Measurements from ENCODE around the gene SLC7A6. TPM values are rescaled to one million over a fixed set of nuclear protein-coding genes. Genes with fewer than 3 reads are reported as not detected.

Gene SLC7A6
- total and polyA plus RNA-seq, 5 donors from 2014 or later, result 10.7 to 141 (median 18.8) TPM

DNA sequence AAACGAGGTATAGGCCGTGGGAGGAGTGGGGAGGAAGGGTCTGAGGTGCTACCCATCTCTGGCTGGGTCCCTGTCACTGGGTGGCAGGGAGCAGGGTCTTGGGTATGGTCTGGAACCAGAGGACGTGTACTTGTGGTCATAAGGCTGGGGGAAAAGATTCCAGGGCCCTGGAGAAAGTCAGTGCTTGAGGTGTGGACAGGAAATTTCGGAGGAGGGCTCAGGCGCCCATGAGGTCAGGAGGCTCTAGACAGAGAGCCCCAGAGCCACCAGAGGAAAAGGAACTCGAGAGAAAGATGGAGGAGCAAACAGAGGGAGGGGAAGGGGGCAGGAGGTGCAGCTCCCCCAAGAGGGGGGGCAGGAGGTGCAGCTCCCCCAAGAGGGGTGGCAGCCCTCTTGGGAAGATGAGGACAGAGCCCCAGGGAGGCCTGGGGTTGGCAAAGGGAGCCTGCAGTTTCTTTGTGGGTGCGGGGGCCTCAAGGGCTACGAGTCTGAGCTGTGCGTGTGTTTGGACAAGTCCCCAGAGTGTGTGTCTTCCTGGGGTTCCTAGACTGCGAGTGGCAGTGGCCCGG is 683 bp upstream of the SLC7A6 start:
- ATAC-seq (ENCODE audit: low read depth in 2 of 2), result peak in 1 of 2 donors; percentile 32
- Histone ChIP-seq H3K4me1 (ENCODE audit: control insufficient read depth, insufficient read depth, low read length, poor library complexity, severe bottlenecking) (peaks cover 49% of the 10 kb centered on the region), H3K27me3 (ENCODE audit: control insufficient read depth, insufficient read depth, low read length) (no peaks in the 10 kb centered on the region), H3K27ac (ENCODE audit: insufficient read depth, low read length, poor library complexity, severe bottlenecking) (peak overlapping the region; percentile 94), H3K36me3 (ENCODE audit: control insufficient read depth, insufficient read depth, low read length) (peaks cover 13% of the 10 kb centered on the region), H3K4me3 (ENCODE audit: low read depth, low read length) (no peak overlapping the region), H3K9me3 (ENCODE audit: control insufficient read depth in 2 of 2, low read length in 2 of 2) (no peaks in the 10 kb centered on the region)
- no peak for DNase-seq
- H3K36me3 Mint-ChIP-seq, result peaks cover 14% of the 10 kb centered on the region
- H3K27me3 Mint-ChIP-seq, result no peaks in the 10 kb centered on the region
- peaks cover 13 to 53% (median 32%) of the 10 kb centered on the region in 4 donors for H3K4me1 Mint-ChIP-seq
- H3K9me3 Mint-ChIP-seq, result no peaks in the 10 kb centered on the region
- peak overlapping the region; percentile 93 to 96 (median 95) for H3K4me3 Mint-ChIP-seq
- H3K27ac Mint-ChIP-seq, result peak overlapping the region; percentile 96 to 98 (median 98)

DNA sequence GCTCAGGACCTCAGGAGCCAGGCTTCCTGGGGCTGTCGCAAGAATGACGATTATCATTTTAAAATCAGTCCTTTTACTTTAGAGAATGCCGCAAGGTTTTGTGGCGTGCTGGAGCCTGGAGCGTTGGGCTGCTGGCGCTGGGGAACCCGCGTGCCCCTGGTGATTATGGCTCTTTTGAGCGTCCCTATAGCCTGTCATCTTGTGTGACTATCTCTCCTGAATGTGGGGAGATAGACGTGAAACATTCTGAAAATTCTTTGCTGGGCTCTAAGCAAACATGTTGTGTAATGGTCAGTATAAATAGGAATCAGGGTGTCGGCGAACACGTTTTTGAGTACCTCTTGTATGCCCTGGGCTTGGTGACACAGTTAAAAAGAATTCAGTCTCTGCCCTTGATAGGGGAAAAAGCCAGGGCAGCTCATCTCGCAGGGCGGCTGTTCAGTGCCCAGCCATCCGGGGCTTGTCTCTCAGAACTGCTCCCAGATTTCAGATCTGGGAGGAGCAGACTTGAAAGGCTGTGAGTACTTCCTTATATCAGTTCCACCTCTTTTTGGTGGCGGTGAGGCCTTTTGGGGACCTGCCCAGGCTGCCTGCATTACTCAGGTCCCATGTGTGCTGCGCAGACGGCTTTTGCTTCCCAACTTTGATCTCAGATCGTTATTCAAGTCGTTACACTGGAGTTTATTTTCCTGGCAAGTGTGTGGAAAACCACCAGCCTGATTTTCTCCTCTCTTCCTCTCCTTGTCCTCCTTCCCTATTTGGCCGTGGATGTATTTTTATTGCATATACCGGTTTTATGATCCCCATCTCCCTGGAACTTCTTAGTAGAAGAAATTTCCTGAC is 973 bp downstream of the SLC7A6 start:
- H3K9me3 Mint-ChIP-seq, result no peaks in the 10 kb centered on the region
- H3K36me3 Mint-ChIP-seq, result peaks cover 12% of the 10 kb centered on the region
- peak overlapping the region; percentile 96 to 98 (median 97) for H3K27ac Mint-ChIP-seq
- Histone ChIP-seq H3K4me1 (ENCODE audit: control insufficient read depth, insufficient read depth, low read length, poor library complexity, severe bottlenecking) (peaks cover 65% of the 10 kb centered on the region), H3K27ac (ENCODE audit: insufficient read depth, low read length, poor library complexity, severe bottlenecking) (peak overlapping the region; percentile 94), H3K9me3 (ENCODE audit: control insufficient read depth in 2 of 2, low read length in 2 of 2) (no peaks in the 10 kb centered on the region), H3K27me3 (ENCODE audit: control insufficient read depth, insufficient read depth, low read length) (no peaks in the 10 kb centered on the region), H3K4me3 (ENCODE audit: low read depth, low read length) (peak overlapping the region; percentile 97), H3K36me3 (ENCODE audit: control insufficient read depth, insufficient read depth, low read length) (no peaks in the 10 kb centered on the region)
- H3K4me1 Mint-ChIP-seq, result peaks cover 20 to 69% (median 44%) of the 10 kb centered on the region in 4 donors
- ATAC-seq (ENCODE audit: low read depth in 2 of 2) (peak; percentile 9 to 10), DNase-seq (peak in 2 of 3 donors; percentile 46 to 59)
- no peaks in the 10 kb centered on the region for H3K27me3 Mint-ChIP-seq
- peak overlapping the region; percentile 91 to 97 (median 94) for H3K4me3 Mint-ChIP-seq

DNA sequence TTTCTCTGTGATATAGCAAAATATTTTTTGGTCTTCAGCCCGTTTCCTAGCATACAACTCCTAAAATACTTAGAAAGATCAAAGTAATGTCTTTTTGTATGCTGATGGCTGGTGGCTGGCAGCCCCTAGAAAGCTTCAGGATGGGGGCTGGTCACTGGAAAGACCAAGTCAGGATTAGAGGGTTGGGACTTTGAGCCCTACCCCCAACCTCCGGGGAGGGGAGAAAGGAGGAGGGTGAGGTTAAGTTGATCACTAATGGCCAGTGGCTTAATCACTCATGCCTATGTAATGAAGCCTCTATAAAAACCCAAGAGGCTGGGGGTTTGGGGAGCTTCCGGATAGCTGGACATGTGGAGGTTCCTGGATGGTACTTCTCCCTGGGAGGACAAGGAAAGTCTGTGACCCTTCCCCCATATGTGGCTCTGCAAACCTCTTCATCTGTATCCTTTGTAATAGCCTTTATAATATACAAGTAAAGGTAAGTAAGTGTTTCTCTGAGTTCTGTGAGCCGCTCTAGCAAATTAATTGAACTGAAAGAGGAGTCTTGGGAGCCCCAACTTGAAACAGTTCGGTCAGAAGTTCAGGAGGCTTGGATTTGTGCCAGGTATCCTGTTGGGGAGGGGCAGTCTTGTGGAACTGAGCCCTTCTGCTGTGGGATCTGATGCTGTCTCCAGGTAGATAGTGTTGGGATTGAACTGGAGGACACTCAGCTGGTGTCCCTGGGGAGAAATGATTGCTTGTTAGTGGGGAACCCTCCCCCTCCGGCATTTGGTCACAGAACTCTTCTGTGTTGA is 3.5 kb downstream of the SLC7A6 start:
- Mint-ChIP-seq H3K4me3 (peak overlapping the region; percentile 68 to 87 (median 82)), H3K27me3 (no peaks in the 10 kb centered on the region), H3K4me1 (peaks cover 25 to 82% (median 55%) of the 10 kb centered on the region in 4 donors), H3K9me3 (no peaks in the 10 kb centered on the region), H3K27ac (peak overlapping the region; percentile 93 to 95 (median 93)), H3K36me3 (peaks cover 16% of the 10 kb centered on the region)
- no peaks in the 10 kb centered on the region for H3K27me3 ChIP-seq (ENCODE audit: control insufficient read depth, insufficient read depth, low read length)
- peaks cover 2% of the 10 kb centered on the region for H3K36me3 ChIP-seq (ENCODE audit: control insufficient read depth, insufficient read depth, low read length)
- ATAC-seq (ENCODE audit: low read depth in 2 of 2) (no peak), DNase-seq (no peak)
- H3K4me1 ChIP-seq (ENCODE audit: control insufficient read depth, insufficient read depth, low read length, poor library complexity, severe bottlenecking), result peaks cover 81% of the 10 kb centered on the region
- peak overlapping the region; percentile 82 for H3K27ac ChIP-seq (ENCODE audit: insufficient read depth, low read length, poor library complexity, severe bottlenecking)
- peak overlapping the region; percentile 4 for H3K4me3 ChIP-seq (ENCODE audit: low read depth, low read length)
- no peaks in the 10 kb centered on the region for H3K9me3 ChIP-seq (ENCODE audit: control insufficient read depth in 2 of 2, low read length in 2 of 2)

DNA sequence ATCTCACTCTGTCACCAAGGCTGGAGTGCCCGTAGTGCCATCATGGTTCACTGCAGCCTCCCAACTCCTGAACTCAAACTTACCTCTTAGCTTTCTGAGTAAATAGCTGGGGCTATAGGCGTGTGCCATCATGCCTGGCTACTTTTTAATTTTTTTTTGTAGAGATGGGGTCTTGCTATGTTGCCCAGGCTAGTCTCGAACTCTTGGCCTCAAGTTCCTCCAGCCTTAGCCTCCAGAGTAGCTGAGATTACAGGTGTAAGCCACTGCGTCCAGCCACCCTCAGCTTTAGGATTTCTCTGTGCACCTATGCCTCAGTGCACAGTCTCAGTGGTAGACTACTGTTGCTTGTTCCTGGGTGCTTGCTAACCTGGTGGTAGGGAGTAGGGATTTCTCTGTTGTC is 5.5 kb downstream of the SLC7A6 start:
- ATAC-seq (ENCODE audit: low read depth in 2 of 2) (no peak), DNase-seq (no peak)
- Mint-ChIP-seq H3K9me3 (no peaks in the 10 kb centered on the region), H3K4me1 (peaks cover 33 to 91% (median 70%) of the 10 kb centered on the region in 4 donors), H3K36me3 (peaks cover 33% of the 10 kb centered on the region), H3K4me3 (peak overlapping the region; percentile 17 to 88 (median 78)), H3K27ac (peak overlapping the region; percentile 92 to 97 (median 93)), H3K27me3 (no peaks in the 10 kb centered on the region)
- no peaks in the 10 kb centered on the region for H3K9me3 ChIP-seq (ENCODE audit: control insufficient read depth in 2 of 2, low read length in 2 of 2)
- no peaks in the 10 kb centered on the region for H3K27me3 ChIP-seq (ENCODE audit: control insufficient read depth, insufficient read depth, low read length)
- H3K4me3 ChIP-seq (ENCODE audit: low read depth, low read length), result peak overlapping the region; percentile 60
- peaks cover 94% of the 10 kb centered on the region for H3K4me1 ChIP-seq (ENCODE audit: control insufficient read depth, insufficient read depth, low read length, poor library complexity, severe bottlenecking)
- peaks cover 12% of the 10 kb centered on the region for H3K36me3 ChIP-seq (ENCODE audit: control insufficient read depth, insufficient read depth, low read length)
- peak overlapping the region; percentile 82 for H3K27ac ChIP-seq (ENCODE audit: insufficient read depth, low read length, poor library complexity, severe bottlenecking)

DNA sequence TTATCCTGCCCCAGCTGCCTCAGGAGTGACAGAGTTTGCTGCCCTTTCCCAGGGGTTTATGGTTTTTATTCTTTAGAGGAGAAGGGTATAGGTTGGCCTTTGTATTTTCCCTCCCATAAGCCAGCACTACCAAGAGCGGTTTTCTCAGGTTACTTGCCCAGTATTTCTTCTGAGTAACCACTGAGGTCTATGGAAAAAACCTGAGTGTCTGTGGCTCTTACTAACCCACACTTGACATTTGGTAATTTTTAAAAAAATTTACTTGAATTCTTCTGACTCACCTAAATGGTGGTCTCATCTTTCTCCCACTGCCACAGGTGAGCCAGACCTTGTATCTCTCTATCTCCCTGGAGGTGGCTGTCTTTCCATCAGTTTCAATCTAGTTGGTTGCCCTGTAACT is 6.0 kb downstream of the SLC7A6 start:
- Mint-ChIP-seq H3K27me3 (no peaks in the 10 kb centered on the region), H3K4me3 (peak overlapping the region in 3 of 4 donors; percentile 22 to 88 (median 48)), H3K36me3 (peaks cover 36% of the 10 kb centered on the region), H3K4me1 (peaks cover 33 to 94% (median 70%) of the 10 kb centered on the region in 4 donors), H3K27ac (peak overlapping the region; percentile 71 to 97 (median 93)), H3K9me3 (no peaks in the 10 kb centered on the region)
- Histone ChIP-seq H3K4me1 (ENCODE audit: control insufficient read depth, insufficient read depth, low read length, poor library complexity, severe bottlenecking) (peaks cover 99% of the 10 kb centered on the region), H3K36me3 (ENCODE audit: control insufficient read depth, insufficient read depth, low read length) (peaks cover 14% of the 10 kb centered on the region), H3K27ac (ENCODE audit: insufficient read depth, low read length, poor library complexity, severe bottlenecking) (peak overlapping the region; percentile 82), H3K27me3 (ENCODE audit: control insufficient read depth, insufficient read depth, low read length) (no peaks in the 10 kb centered on the region), H3K9me3 (ENCODE audit: control insufficient read depth in 2 of 2, low read length in 2 of 2) (no peaks in the 10 kb centered on the region), H3K4me3 (ENCODE audit: low read depth, low read length) (peak overlapping the region; percentile 60)
- no peak for DNase-seq
- no peak for ATAC-seq (ENCODE audit: low read depth in 2 of 2)

DNA sequence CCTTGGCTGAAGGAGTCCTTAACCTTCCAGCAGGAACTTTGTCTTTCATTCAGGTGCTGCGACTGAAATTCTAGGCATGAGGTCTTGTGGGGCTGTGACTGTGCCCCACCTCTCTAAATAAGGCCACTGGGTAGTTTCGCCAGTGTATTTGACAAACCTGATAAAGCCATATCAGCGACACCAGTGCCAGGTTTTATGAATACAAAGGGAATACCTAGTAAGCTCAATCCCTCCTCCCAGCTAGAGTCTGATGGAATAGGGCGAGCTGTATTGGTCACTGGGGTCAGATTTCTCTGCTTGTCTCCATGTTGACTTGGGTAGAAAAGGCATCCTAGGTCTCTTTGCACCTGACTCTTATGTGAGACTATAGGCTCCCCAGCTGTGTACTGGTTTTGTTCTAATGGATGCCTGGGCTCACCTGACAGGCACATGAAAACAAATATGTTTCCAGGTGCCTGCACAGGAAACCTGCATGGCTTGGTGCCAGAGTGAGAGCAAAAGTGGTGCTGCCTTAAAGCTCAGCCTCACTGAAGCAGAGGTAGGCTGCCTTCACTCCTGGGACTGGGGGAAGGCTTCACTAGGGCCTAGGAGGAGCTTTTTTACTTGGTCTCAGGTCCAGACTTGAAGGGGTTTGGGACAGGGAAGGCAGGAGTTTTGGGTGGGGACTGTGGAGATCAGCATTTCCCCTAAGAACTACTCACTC is 8.3 kb downstream of the SLC7A6 start:
- H3K4me3 ChIP-seq (ENCODE audit: low read depth, low read length), result peak overlapping the region; percentile 65
- peak; percentile 43 to 73 (median 67) for DNase-seq
- peak overlapping the region; percentile 82 for H3K27ac ChIP-seq (ENCODE audit: insufficient read depth, low read length, poor library complexity, severe bottlenecking)
- Mint-ChIP-seq H3K36me3 (peaks cover 43% of the 10 kb centered on the region), H3K27me3 (no peaks in the 10 kb centered on the region), H3K27ac (peak overlapping the region; percentile 93 to 98 (median 98)), H3K9me3 (no peaks in the 10 kb centered on the region), H3K4me1 (peaks cover 36 to 92% (median 67%) of the 10 kb centered on the region in 4 donors), H3K4me3 (peak overlapping the region; percentile 69 to 88 (median 76))
- peaks cover 93% of the 10 kb centered on the region for H3K4me1 ChIP-seq (ENCODE audit: control insufficient read depth, insufficient read depth, low read length, poor library complexity, severe bottlenecking)
- peaks cover 14% of the 10 kb centered on the region for H3K36me3 ChIP-seq (ENCODE audit: control insufficient read depth, insufficient read depth, low read length)
- H3K27me3 ChIP-seq (ENCODE audit: control insufficient read depth, insufficient read depth, low read length), result no peaks in the 10 kb centered on the region
- peak; percentile 61 for ATAC-seq (ENCODE audit: low read depth in 2 of 2)
- H3K9me3 ChIP-seq (ENCODE audit: control insufficient read depth in 2 of 2, low read length in 2 of 2), result no peaks in the 10 kb centered on the region

DNA sequence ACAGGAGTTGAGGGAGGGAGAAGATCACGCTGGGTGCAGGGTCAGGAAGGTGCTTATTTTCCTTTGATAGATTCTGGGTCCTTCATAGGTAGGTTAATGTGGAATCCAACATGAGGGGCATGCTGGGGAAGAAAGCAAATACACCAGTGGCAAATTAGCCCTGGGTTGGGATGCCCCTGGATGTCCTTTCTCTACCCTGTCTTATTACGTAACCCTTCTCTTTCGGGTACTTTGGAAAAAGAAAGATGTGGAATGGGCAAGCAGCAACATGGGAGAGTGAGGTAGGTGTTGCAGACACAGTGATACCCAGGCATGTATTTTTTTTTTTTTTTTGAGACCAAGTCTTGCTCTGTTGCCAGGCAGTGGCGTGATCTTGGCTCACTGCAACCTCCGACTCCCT is 9.1 kb downstream of the SLC7A6 start:
- H3K27ac Mint-ChIP-seq, result peak overlapping the region; percentile 93 to 98 (median 98)
- no peak for ATAC-seq (ENCODE audit: low read depth in 2 of 2)
- peak overlapping the region; percentile 65 for H3K4me3 ChIP-seq (ENCODE audit: low read depth, low read length)
- no peaks in the 10 kb centered on the region for H3K27me3 Mint-ChIP-seq
- H3K36me3 Mint-ChIP-seq, result peaks cover 38% of the 10 kb centered on the region
- H3K9me3 Mint-ChIP-seq, result no peaks in the 10 kb centered on the region
- peaks cover 30 to 84% (median 61%) of the 10 kb centered on the region in 4 donors for H3K4me1 Mint-ChIP-seq
- H3K36me3 ChIP-seq (ENCODE audit: control insufficient read depth, insufficient read depth, low read length), result peaks cover 14% of the 10 kb centered on the region
- peak overlapping the region; percentile 69 to 88 (median 76) for H3K4me3 Mint-ChIP-seq
- H3K27me3 ChIP-seq (ENCODE audit: control insufficient read depth, insufficient read depth, low read length), result no peaks in the 10 kb centered on the region
- H3K4me1 ChIP-seq (ENCODE audit: control insufficient read depth, insufficient read depth, low read length, poor library complexity, severe bottlenecking), result peaks cover 89% of the 10 kb centered on the region
- no peaks in the 10 kb centered on the region for H3K9me3 ChIP-seq (ENCODE audit: control insufficient read depth in 2 of 2, low read length in 2 of 2)
- no peak for DNase-seq
- peak overlapping the region; percentile 82 for H3K27ac ChIP-seq (ENCODE audit: insufficient read depth, low read length, poor library complexity, severe bottlenecking)

Data from CD4-positive, CD25-positive, alpha-beta regulatory T cell (primary cell).